Suppressor macrophage treated with lipopolysaccharide for 1 hour (primary cell): ENCODE data around the gene MAP7D1.
"Not testable (repeated sequence)": the region's sequence is repeated elsewhere in the genome, so short reads cannot be mapped to it uniquely, and the experiment has no call there.

Experiments
- DNase-seq, 3 donors: peaks; one replicate each; pipeline ENCODE4 v3.0.0-alpha.2; 2020 to 2022

MAP7D1 gene

DNA sequence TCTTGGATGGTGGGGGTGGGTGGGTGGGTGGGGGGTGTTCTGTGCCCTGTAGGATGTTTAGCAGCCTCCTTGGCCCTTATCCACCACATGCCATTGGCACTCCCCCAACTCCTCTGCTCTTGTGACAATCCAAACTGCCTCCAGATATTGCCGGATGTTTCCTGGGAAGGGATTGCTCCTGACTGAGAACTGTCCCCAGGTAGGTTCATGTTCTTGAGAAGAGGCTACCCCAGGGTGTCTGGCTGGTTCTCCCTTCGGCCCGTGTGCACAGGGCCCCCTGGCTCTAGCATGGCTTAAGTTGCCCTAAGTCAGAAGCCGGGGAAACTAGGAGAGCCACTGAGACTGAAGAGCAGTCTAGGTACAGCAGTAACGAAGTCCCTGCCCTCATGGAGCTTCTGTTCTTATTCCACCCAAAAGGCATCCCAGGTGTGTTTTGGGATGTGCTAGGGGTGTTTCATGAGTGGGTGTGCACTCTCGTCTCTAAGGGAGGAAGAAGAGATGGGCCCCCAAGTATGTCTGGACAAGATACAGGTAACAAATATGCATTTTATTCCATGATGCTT, 48.5 kb downstream of the MAP7D1 start:
- no peak for DNase-seq

DNA sequence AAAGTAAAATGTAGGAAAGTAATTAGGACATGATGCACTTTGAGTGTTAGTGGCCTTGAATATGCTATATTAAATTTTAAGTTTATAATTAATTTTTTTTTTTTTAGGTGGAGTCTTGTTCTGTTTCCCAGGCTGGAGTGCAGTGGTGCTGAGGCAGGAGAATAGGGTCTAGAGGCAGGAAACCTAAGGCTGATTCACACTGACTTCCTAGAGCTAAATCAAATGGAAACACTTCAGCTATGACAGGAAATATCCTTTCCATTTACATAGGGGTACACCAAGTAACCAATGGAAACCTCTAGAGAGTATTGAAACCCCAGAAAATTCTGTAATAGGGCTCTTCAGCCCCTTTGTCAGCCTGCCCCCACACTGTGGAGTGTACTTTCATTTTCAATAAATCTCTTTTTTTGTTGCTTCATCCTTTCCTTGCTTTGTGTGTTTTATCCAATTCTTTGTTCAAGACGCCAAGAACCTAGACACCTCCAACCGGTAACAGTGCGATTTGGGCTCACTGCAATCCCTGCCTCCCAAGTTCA, 50.4 kb downstream of the MAP7D1 start:
- no peak for DNase-seq

DNA sequence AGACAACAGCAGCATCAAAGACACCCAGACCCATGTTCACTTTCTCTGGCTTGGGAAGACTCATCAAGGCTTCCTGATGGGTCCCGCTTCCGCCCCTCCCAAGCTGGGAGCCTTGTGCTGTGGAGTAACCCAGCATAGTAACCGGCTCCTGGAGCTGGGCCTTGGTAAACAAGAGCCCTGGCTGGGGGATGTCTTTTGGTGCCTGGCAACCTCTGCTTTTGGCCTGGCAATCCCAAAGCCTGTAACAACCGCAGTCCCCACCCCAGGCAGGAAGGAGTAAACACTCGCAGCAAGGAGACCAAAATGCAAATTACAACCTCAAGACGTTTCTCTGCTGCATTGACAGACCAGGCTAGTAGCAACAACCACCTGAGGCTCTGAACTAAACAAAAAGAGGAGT, 51.4 kb downstream of the MAP7D1 start:
- DNase-seq, result no peak

DNA sequence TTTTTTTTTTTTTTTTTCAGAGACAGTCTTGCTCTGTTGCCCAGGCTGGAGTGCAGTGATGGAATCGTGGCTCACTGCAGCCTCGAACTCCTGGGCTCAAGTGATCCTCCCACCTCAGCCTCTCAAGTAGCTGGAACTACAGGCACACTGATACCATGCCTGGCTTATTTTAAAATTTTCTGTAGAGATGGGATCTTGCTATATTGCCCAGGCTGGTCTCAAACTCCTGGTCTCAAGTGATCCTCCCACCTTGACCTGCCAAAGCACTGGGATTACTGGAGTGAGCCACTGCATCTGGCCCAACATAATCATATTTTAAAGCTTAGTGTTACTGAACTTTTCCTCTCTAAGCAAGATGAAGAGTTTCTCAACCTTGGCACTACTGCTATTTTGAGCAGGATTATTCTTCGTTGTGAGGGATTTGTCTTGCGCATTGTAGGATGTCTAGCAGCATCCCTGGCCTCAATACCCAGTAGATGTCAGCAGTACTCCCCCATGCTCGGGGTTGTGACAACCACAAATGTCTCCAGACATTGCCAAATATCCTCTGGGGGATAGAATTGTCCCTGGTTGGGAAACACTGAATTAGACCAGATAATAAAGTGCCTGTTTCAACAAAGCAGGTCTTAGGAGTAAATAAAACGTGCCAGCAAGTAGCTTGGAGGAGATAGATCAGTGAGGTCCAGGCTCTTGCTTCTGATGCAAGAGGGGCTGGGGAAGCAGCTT, 53.2 kb downstream of the MAP7D1 start:
- DNase-seq, result peak; percentile 39 to 54 (median 53)

DNA sequence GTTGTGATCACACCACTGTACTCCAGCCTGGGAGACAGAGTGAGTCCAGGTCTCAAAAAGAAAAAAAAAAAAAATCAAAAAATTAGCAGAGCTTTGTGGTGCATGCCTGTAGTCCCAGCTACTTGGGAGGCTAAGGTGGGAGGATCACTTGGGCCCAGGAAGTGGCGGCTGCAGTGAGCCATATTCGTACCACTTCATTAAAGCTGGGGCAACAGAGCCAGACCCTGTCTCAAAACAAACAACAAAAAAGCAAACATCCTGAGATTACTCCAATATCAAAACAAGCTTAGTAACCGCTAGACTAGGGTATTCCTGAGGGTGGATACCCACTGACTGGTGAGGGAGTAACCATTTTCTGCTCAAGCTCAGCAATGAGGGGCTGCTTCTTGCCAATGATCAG, 55.3 kb downstream of the MAP7D1 start:
- DNase-seq, result no peak

DNA sequence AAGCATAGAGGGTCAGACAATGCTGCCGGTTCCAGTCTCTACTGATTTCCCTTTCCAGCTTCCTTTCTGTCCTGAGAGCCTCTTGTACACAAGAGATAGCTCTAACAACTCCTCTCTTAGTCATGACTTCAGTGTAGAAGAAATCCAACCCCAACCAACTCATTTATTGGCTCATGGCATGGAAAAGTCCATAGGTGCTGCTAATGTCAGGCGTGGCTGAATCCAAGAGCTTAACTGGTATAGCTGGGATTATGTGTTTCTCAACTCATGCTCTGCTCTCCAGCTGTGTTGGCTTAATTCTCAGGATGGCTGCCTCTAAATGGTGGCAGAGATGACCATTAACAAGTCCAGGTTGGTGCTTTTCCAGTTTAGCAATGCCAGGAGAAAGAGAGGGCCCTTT, 55.9 kb downstream of the MAP7D1 start:
- DNase-seq, result no peak

- peak in 1 of 3 donors; percentile 21 for DNase-seq
These were observed 56.8 kb downstream of the MAP7D1 start for GRCh38 chr1:36212782-36213181.

GRCh38 chr1:36217670-36218069, 61.7 kb downstream of the MAP7D1 start:
- DNase-seq, result no peak

DNA sequence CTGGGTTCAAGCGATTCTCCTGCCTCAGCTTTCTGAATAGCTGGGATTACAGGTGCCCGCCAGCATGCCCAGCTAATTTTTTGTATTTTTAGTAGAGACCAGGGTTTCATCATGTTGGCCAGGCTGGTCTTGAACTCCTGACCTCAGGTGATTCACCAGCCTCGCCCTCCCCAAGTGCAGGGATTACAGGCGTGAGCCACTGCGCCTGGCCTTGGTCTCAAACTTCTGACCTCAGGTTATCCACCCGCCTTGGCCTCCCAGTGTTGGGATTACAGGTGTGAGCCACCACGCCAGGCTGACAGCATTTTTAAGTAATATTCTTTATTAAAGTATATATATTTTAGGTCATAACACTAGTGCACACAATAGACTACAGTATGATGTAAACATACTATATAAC, 65.9 kb downstream of the MAP7D1 start:
- not testable (repeated sequence) for DNase-seq

GRCh38 chr1:36222481-36223380, 66.8 kb downstream of the MAP7D1 start:
- DNase-seq, result no peak

- peak; percentile 60 to 77 (median 62) for DNase-seq
These were observed 67.5 kb downstream of the MAP7D1 start for GRCh38 chr1:36223381-36223995.

DNA sequence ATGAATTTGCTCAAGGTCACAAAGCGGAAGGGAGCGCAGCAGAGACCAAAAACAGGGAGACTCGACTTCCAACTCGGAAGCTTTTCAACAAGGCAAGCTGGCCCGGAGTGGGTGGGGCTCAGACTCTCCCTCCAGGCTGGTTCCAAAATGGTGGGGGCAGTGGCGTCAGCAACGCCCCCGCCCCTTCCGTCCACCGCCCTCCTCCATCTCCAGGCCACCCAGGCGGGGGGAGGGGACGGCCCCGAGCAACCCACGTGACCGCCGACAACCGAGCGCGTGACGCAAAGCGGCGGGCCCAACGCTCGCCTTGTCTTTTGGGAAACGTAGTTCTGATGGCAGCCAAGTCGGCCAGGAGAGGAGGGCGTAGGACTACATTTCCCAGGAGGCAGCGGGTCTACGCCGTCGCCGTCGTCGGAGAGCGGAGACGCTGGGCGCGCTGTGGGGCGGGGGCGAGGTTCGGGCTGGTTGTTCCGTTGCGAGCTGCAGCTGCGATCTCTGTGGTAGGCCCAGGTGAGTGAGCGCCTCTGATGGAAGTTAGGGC, 68.1 kb downstream of the MAP7D1 start, which contains the start of gene THRAP3:
TSS of gene THRAP3 (plus strand) at position 448 of the 541 bp plus-strand sequence. CDS start 58,121 bp downstream, outside the sequence.
- peak; percentile 100 for DNase-seq

GRCh38 chr1:36224537-36225282, 68.8 kb downstream of the MAP7D1 start:
- DNase-seq, result peak; percentile 90

DNA sequence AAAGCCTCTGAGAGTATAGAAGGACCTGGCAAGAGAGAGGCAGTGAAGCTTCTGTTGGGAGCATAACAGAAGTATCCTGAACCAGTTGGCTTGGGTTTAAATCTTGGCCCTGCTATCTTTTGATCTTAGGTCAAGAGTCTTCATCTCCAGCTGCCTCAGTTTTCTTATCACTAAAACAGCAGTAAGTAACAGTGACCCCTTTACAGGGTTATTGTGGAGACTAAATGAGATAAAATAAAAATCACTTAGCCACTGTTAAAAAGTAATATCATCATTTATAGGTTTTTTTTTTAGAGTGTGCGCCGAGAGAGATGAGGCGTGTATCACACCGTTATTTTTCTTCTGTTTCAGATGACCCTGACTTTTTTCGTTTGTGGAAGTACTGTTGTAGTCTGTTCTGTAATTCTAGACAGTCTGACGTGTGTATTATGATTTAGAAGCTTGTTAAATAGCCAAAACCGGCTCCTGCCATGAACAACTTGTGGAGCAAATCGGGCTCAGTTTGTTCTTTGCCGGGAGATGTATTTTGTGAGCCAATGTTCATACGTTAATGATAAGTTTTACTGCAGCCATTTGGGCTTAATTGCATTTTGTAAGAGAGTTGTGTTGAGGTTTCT, 69.4 kb downstream of the MAP7D1 start:
- DNase-seq, result no peak

- not testable (repeated sequence) for DNase-seq
These were observed 74.3 kb downstream of the MAP7D1 start for GRCh38 chr1:36230279-36230678.
